K562 (cell line): ENCODE measurements around the gene CORO6. TPM values are rescaled to one million over a fixed set of nuclear protein-coding genes. Genes with fewer than 3 reads are reported as not detected.

Source experiments
- ARID3B ChIP-seq: fragments of 250-450 bp; sonication (Bioruptor Pico); IDR thresholded peaks from 2 replicates; pipeline ENCODE4 v1.4.0; 2020; ENCODE audit warnings: borderline replicate concordance
- CREB3L1 ChIP-seq: fragments of 450-650 bp; IDR thresholded peaks from 2 replicates; pipeline ENCODE4 v1.6.1; 2014; ENCODE audit warnings: low read depth, mild to moderate bottlenecking, moderate library complexity, borderline replicate concordance
- KLF13 ChIP-seq: fragments of 450-650 bp; IDR thresholded peaks from 2 replicates; pipeline ENCODE4 v1.6.1; 2016; ENCODE audit warnings: missing genetic modification characterization, low read depth, mild to moderate bottlenecking, missing compliant biosample characterization, moderate library complexity, borderline replicate concordance
- PCBP1 ChIP-seq: fragments of 200-400 bp; formaldehyde crosslinking; IDR thresholded peaks from 2 replicates; pipeline ENCODE4 v1.6.1; 2018; ENCODE audit warnings: mild to moderate bottlenecking, low read depth, low read length; ENCODE audit not compliant: poor library complexity, severe bottlenecking
- ZBTB7A ChIP-seq: IDR thresholded peaks from 2 replicates; pipeline ENCODE4 v1.6.1; 2011; ENCODE audit warnings: low read depth, mild to moderate bottlenecking, low read length, moderate library complexity, borderline replicate concordance; ENCODE audit not compliant: control insufficient read depth
- ZKSCAN3 ChIP-seq: fragments of 250-450 bp; sonication (Bioruptor Pico); IDR thresholded peaks from 2 replicates; pipeline ENCODE4 v1.4.0; 2020
- polyA plus RNA-seq, 8 experiments: library from polyadenylated mRNA; depleted of rRNA in 4 of 8; stranded (reverse) in 5 of 8; unstranded in 3 of 8; fragments of >200 nt; fragmentation: Nextera tagmentation in 2 of 8; fragmentation: Illumina TruSeq in 1 of 8; extraction: Ambion mirVana in 2 of 8; extraction: Trizol in 1 of 8; gene quantifications; 2 replicates each; pipeline versions ENCODE4 v1.2.1 to v1.2.3, GENCODE V29; 2011 to 2014; ENCODE audit warnings: inconsistent platforms in 1 of 8, missing spikeins in 1 of 8
- total RNA-seq, 7 experiments: library from RNA; depleted of rRNA in 6 of 7; stranded (reverse); fragments of >200 nt in 6 of 7; fragmentation: Illumina TruSeq in 2 of 7; extraction: Trizol in 2 of 7; gene quantifications; 2 replicates each; pipeline versions ENCODE4 v1.2.1 to v1.2.3, GENCODE V29; 2011 to 2021; ENCODE audit warnings: low replicate concordance in 1 of 7

The CORO6 gene
- total and polyA plus RNA-seq, 9 of the 15 experiments (the other 6 are each of a cell fraction or from before 2014, with no cell fraction given), result 0.04 to 11.9 (median 2.4) TPM

- TF ChIP-seq ZKSCAN3 (CRISPR knock-in tag) (no peak), PCBP1 (peak; percentile 53), KLF13 (tag) (no peak), CREB3L1 (peak; percentile 56; the same call in 1 of the 2 replicates), ARID3B (CRISPR knock-in tag) (no peak), ZBTB7A (peak; percentile 35; the same call in 1 of the 2 replicates)
These were observed 29.7 kb downstream of the CORO6 start, which contains the start of gene ANKRD13B (continued) for GRCh38 chr17:29592850-29593551.
